Neural progenitor cell (in vitro differentiated cells): Measurements from ENCODE around the gene MST1R. TPM values are rescaled to one million over a fixed set of nuclear protein-coding genes. Genes with fewer than 3 reads are reported as not detected.
A peak's percentile ranks its signal among the peaks of the same experiment; 100 is the strongest.

ENCODE experiments used
- DNase-seq: peaks from one replicate; pipeline ENCODE4 v3.0.0-alpha.2; 2016; ENCODE audit warnings: low spot score
- H2AFZ ChIP-seq: fragments of 200-600 bp; sonication (generic); replicated peaks from 2 replicates; pipeline ENCODE4 v1.6.1; 2016; ENCODE audit warnings: antibody characterized with exemption
- H3F3A ChIP-seq: fragments of 200-600 bp; sonication (generic); 2 replicates; pipeline ENCODE4 v1.6.1; 2016; ENCODE audit warnings: antibody characterized with exemption, low read depth
- H3K27ac ChIP-seq: fragments of 200-600 bp; sonication (generic); 2 replicates; pipeline ENCODE4 v1.5.1; 2016; ENCODE audit warnings: mild to moderate bottlenecking
- H3K27me3 ChIP-seq: fragments of 200-600 bp; sonication (generic); 2 replicates; pipeline ENCODE4 v1.6.1; 2016; ENCODE audit warnings: mild to moderate bottlenecking, moderate library complexity
- H3K36me3 ChIP-seq: fragments of 200-600 bp; sonication (generic); 2 replicates; pipeline ENCODE4 v1.5.1; 2016
- H3K4me1 ChIP-seq: fragments of 200-600 bp; sonication (generic); 2 replicates; pipeline ENCODE4 v1.6.1; 2016; ENCODE audit warnings: mixed run types
- H3K4me2 ChIP-seq: fragments of 200-600 bp; sonication (generic); 2 replicates; pipeline ENCODE4 v1.6.1; 2016
- H3K4me3 ChIP-seq: fragments of 200-600 bp; sonication (generic); 2 replicates; pipeline ENCODE4 v1.5.1; 2016
- H3K79me2 ChIP-seq: fragments of 200-600 bp; sonication (generic); 2 replicates; pipeline ENCODE4 v1.6.1; 2016; ENCODE audit warnings: low read depth
- H3K9ac ChIP-seq: fragments of 200-600 bp; sonication (generic); 2 replicates; pipeline ENCODE4 v1.6.1; 2016
- H3K9me3 ChIP-seq: fragments of 200-600 bp; sonication (generic); 2 replicates; pipeline ENCODE4 v1.5.1; 2016; ENCODE audit warnings: low read depth
- H4K20me1 ChIP-seq: fragments of 200-600 bp; sonication (generic); 2 replicates; pipeline ENCODE4 v1.6.1; 2016; ENCODE audit warnings: low read depth
- H3K27ac Mint-ChIP-seq: 3 replicates; pipeline ENCODE4 v1.8.0; 2021; ENCODE audit warnings: mixed read lengths
- H3K27me3 Mint-ChIP-seq: 2 replicates; pipeline ENCODE4 v1.8.0; 2022; ENCODE audit warnings: low read depth, mild to moderate bottlenecking, inconsistent platforms, moderate library complexity, mixed read lengths; ENCODE audit not compliant: insufficient read depth
- H3K36me3 Mint-ChIP-seq: 3 replicates; pipeline ENCODE4 v1.8.0; 2021; ENCODE audit warnings: mixed read lengths
- H3K4me1 Mint-ChIP-seq: 3 replicates; pipeline ENCODE4 v1.8.0; 2021; ENCODE audit warnings: mixed read lengths
- H3K4me3 Mint-ChIP-seq: 3 replicates; pipeline ENCODE4 v1.8.0; 2021; ENCODE audit warnings: mild to moderate bottlenecking, moderate library complexity, mixed read lengths
- H3K9me3 Mint-ChIP-seq: 3 replicates; pipeline ENCODE4 v1.8.0; 2020; ENCODE audit warnings: mixed read lengths
- EZH2 ChIP-seq: fragments of 200-600 bp; sonication (generic); IDR thresholded peaks from 2 replicates; pipeline ENCODE4 v1.6.1; 2017; ENCODE audit warnings: antibody characterized with exemption, mild to moderate bottlenecking, moderate library complexity
- EZH2phosphoT487 ChIP-seq: fragments of 200-600 bp; sonication (generic); IDR thresholded peaks from 2 replicates; pipeline ENCODE4 v1.6.1; 2017; ENCODE audit warnings: antibody characterized with exemption
- total RNA-seq: library from RNA; depleted of rRNA; stranded (reverse); fragments of >200 nt; gene quantifications from 2 replicates; pipeline ENCODE4 v1.2.3, GENCODE V29; 2015; ENCODE audit warnings: low replicate concordance
- TF ChIP-seq, protein P1 (sequence below): fragments of 200-600 bp; sonication (generic); IDR thresholded peaks from 2 replicates; pipeline ENCODE4 v1.5.1; 2017; ENCODE audit warnings: antibody characterized with exemption, mild to moderate bottlenecking

The MST1R gene
- 0.32 and 1.8 TPM in 2 replicates for total RNA-seq

DNA sequence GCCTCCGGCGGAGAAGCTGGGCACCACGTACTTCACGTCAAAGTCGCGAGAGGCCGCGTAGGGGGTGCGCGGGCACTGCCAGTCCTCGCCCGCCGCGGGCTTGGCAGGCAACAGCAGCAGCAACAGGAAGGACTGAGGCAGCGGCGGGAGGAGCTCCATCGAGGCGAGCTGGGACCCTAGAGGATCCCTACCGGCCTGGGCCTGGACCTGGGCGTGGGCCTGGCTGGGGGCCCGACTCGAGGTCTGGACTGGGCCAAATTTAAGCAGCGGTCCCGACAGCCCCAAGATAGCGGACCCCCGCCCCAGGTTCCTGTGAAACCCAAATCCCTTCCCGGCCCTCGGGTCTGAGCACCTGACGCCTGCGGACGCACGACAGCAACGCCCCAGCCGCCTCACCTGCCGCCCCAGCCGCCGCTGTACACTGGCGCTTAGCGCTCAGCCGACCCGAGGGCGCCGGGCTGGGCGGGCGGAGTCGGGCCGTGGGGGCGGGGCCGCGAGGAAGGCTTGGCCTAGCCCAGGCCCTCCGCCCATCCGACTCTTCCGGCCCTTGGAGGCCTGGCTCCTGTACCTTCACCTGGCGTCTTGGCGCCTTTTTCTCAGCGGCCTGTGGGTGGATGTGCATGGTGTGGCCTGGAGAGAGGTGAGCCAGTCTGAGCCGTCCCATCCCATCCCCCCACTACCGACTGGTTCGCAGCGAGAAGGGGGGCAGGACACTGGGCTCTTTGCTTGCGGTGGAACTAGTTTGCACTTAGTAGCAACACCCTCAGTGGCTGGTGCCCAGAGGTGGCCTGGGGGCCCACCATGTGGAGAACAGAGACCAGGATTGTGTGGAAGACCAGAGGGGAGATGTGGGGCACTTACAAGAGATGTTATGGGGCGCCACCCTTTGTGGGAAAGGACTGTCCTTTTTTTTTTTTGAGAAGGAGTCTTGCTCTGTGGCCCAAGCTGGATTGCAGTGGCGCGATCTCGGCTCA, at the start of gene MST1R:
Gene MST1R, minus strand, starts transcription at position 423 of the 974 bp plus-strand sequence. Its CDS starts 264 bp downstream, at position 159.
- Histone ChIP-seq H3K27me3 (peaks cover 6% of the 10 kb centered on the region), H3K4me2 (peak within 1 kb of the TSS; percentile 70), H2AFZ (peak within 1 kb of the TSS; percentile 93), H3K4me3 (peak within 1 kb of the TSS; percentile 24), H3K27ac (no peak within 1 kb of the TSS), H3K36me3 (no peaks in the 10 kb centered on the region), H3K4me1 (peaks cover 3% of the 10 kb centered on the region), H3K79me2 (no peaks in the 10 kb centered on the region), H3F3A (peaks cover 7% of the 10 kb centered on the region), H4K20me1 (no peaks in the 10 kb centered on the region), H3K9ac (no peak within 1 kb of the TSS), H3K9me3 (no peaks in the 10 kb centered on the region)
- Mint-ChIP-seq H3K27me3 (no peaks in the 10 kb centered on the region), H3K4me1 (peaks cover 9% of the 10 kb centered on the region), H3K27ac (no peak within 1 kb of the TSS), H3K4me3 (peak within 1 kb of the TSS; percentile 73), H3K9me3 (no peaks in the 10 kb centered on the region), H3K36me3 (no peaks in the 10 kb centered on the region)
- TF ChIP-seq EZH2phosphoT487 (no peak), EZH2 (no peak)
- TF ChIP-seq, protein P1, sequence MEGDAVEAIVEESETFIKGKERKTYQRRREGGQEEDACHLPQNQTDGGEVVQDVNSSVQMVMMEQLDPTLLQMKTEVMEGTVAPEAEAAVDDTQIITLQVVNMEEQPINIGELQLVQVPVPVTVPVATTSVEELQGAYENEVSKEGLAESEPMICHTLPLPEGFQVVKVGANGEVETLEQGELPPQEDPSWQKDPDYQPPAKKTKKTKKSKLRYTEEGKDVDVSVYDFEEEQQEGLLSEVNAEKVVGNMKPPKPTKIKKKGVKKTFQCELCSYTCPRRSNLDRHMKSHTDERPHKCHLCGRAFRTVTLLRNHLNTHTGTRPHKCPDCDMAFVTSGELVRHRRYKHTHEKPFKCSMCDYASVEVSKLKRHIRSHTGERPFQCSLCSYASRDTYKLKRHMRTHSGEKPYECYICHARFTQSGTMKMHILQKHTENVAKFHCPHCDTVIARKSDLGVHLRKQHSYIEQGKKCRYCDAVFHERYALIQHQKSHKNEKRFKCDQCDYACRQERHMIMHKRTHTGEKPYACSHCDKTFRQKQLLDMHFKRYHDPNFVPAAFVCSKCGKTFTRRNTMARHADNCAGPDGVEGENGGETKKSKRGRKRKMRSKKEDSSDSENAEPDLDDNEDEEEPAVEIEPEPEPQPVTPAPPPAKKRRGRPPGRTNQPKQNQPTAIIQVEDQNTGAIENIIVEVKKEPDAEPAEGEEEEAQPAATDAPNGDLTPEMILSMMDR = no peak
- peak; percentile 89 for DNase-seq

DNA sequence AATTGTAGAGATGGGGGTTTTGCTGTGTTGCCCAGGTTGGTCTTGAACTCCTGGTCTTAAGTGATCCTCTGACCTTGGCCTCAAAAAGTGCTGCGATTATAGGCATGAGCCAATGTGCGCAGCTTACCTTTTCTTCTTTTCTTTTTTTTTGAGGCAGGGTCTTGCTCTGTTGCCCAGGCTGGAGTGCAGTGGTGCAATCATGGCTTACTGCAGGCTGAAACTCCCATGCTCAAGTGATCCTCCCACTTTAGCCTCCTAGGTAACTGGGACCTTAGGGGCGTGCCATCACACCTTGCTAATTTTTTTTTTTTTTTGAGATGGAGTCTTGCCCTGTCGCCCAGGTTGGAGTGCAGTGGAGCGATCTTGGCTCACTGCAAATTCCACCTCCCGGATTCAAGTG, 49.3 kb upstream of the MST1R start:
- Histone ChIP-seq H3K9ac (no peak overlapping the region), H3K4me1 (no peaks in the 10 kb centered on the region), H3K27ac (no peak overlapping the region), H3K79me2 (peaks cover 100% of the 10 kb centered on the region), H2AFZ (no peak overlapping the region), H4K20me1 (peaks cover 75% of the 10 kb centered on the region), H3K9me3 (no peaks in the 10 kb centered on the region), H3K4me2 (no peak overlapping the region), H3F3A (peaks cover 3% of the 10 kb centered on the region), H3K36me3 (no peaks in the 10 kb centered on the region), H3K4me3 (no peak overlapping the region), H3K27me3 (no peaks in the 10 kb centered on the region)
- Mint-ChIP-seq H3K4me3 (no peak overlapping the region), H3K4me1 (no peaks in the 10 kb centered on the region), H3K27ac (no peak overlapping the region), H3K9me3 (peaks cover 4% of the 10 kb centered on the region), H3K27me3 (no peaks in the 10 kb centered on the region), H3K36me3 (peaks cover 7% of the 10 kb centered on the region)
- no peak for DNase-seq
- TF ChIP-seq EZH2phosphoT487 = no peak
- TF ChIP-seq, protein P1 = no peak

DNA sequence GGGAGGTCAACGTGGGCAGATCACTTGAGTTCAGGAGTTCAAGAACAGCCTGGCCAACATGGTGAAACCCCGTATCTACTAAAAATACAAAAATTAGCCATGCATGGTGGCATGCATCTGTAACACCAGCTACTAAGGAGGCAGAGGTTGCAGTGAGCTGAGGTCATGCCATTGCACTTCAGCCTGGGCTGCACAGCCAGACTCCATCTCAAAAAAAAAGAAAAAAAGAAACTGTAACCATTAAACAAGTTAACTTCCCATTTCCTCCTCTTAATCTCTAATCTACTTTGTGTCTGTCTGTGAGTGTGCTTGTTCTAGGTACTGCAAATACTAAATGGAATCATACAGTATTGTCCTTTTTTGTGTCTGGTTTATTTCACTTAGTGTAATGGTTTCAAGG, 39.0 kb upstream of the MST1R start:
- peak overlapping the region; percentile 57 for H3K4me3 Mint-ChIP-seq
- H3K4me1 Mint-ChIP-seq = peaks cover 11% of the 10 kb centered on the region
- H4K20me1 ChIP-seq = peaks cover 63% of the 10 kb centered on the region

More for the DNA sequence above, 39.0 kb upstream of the MST1R start:
- Histone ChIP-seq H3F3A (peaks cover 14% of the 10 kb centered on the region), H3K4me1 (peaks cover 4% of the 10 kb centered on the region), H3K27me3 (no peaks in the 10 kb centered on the region), H2AFZ (no peak overlapping the region), H3K9me3 (no peaks in the 10 kb centered on the region), H3K79me2 (peaks cover 74% of the 10 kb centered on the region), H3K9ac (no peak overlapping the region), H3K36me3 (peaks cover 6% of the 10 kb centered on the region), H3K4me3 (no peak overlapping the region), H3K27ac (no peak overlapping the region), H3K4me2 (no peak overlapping the region)
- H3K27me3 Mint-ChIP-seq = no peaks in the 10 kb centered on the region
- peaks cover 19% of the 10 kb centered on the region for H3K36me3 Mint-ChIP-seq
- DNase-seq = no peak
- peaks cover 2% of the 10 kb centered on the region for H3K9me3 Mint-ChIP-seq
- no peak overlapping the region for H3K27ac Mint-ChIP-seq
- TF ChIP-seq EZH2phosphoT487 (no peak), EZH2 (no peak)
- TF ChIP-seq, protein P1 = no peak
